Fibroblast of villous mesenchyme (primary cell): Measurements from ENCODE around the gene CEP295NL. TPM values are rescaled to one million over a fixed set of nuclear protein-coding genes. Genes with fewer than 3 reads are reported as not detected.

Experiments
- DNase-seq: peaks from one replicate; pipeline ENCODE4 v3.0.0-alpha.2; 2010; ENCODE audit warnings: low read depth
- H3K4me3 ChIP-seq: 2 replicates; pipeline ENCODE4 v1.5.1; 2011; ENCODE audit warnings: low read depth, mild to moderate bottlenecking, low read length
- total RNA-seq: library from RNA; depleted of rRNA; stranded (reverse); fragments of >200 nt; gene quantifications from 2 replicates; pipeline ENCODE4 v1.2.3, GENCODE V29; 2012
- TF ChIP-seq, protein P1 (sequence below): IDR thresholded peaks from 2 replicates; pipeline ENCODE4 v1.5.1; 2012; ENCODE audit warnings: low read depth, mild to moderate bottlenecking, low read length; ENCODE audit not compliant: insufficient read depth

CEP295NL gene
- total RNA-seq, 1 donor, result 5.6 TPM

GRCh38 chr17:78864117-78864516, 38.9 kb downstream of the CEP295NL start:
- DNase-seq, result no peak
- TF ChIP-seq, protein P1, sequence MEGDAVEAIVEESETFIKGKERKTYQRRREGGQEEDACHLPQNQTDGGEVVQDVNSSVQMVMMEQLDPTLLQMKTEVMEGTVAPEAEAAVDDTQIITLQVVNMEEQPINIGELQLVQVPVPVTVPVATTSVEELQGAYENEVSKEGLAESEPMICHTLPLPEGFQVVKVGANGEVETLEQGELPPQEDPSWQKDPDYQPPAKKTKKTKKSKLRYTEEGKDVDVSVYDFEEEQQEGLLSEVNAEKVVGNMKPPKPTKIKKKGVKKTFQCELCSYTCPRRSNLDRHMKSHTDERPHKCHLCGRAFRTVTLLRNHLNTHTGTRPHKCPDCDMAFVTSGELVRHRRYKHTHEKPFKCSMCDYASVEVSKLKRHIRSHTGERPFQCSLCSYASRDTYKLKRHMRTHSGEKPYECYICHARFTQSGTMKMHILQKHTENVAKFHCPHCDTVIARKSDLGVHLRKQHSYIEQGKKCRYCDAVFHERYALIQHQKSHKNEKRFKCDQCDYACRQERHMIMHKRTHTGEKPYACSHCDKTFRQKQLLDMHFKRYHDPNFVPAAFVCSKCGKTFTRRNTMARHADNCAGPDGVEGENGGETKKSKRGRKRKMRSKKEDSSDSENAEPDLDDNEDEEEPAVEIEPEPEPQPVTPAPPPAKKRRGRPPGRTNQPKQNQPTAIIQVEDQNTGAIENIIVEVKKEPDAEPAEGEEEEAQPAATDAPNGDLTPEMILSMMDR, result no peak
- no peak overlapping the region for H3K4me3 ChIP-seq

- DNase-seq, result peak; percentile 98
- H3K4me3 ChIP-seq, result peak overlapping the region; percentile 7
- TF ChIP-seq, protein P1, result no peak
Observed at GRCh38 chr17:78862073-78863023, 40.7 kb downstream of the CEP295NL start.

DNA sequence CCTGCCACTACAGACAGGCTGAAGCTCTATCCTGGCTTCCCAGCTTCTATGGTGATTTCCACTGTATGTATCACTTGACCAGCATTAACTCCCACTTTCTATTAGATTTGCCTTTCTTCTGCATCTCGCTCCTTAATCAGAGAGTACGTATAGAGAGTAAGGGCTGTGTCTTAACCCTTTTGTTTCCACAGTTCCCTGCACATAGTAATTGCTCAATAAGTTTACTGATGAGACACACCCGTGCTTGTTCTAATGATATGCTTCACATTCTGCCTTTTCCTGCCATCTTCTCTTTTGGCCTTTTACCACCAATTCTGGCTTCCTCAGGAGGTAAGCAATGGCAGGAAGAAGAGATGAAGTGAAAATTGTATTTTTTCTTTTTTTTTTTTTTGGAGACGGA, 41.8 kb downstream of the CEP295NL start:
- H3K4me3 ChIP-seq, result no peak overlapping the region
- DNase-seq, result no peak
- TF ChIP-seq, protein P1, result no peak

DNA sequence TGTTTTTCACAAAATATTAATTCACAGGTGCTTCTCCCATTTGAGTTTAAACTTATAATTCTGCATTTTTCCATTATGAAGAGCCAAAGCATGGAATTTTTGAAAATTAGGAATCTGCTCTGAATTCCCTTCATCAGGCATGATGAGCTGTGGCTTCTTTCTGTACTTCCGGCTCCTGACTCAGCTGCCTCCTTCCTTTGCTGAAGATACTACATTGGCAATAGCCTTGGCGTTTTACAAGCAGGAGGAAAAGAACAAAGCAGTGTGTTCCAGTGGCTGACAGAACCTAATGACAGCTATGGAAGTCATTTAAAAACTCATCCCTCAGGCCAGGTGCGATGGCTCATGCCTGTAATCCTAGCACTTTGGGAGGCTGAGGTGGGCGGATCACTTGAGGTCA, 44.0 kb downstream of the CEP295NL start:
- TF ChIP-seq, protein P1, result no peak
- no peak for DNase-seq
- no peak overlapping the region for H3K4me3 ChIP-seq

DNA sequence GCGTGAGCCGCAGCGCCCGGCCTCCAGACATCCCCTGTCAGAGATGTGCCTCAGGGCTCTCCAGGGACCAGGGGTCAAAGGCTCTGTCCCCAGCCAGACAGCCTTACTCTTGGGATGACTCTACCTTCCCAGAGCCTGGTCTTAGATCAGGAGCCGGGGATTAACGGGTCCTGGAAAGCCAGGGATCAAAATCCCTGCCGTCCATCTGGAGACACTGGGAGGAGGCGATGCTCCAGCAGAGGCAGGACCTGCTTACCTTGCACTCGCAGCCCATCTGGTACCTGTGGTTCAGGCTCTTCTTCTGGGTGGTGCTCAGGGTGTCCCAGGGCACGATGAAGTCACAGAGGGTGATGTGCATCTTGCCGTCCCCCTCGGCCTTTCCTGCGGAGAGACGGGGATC, 45.7 kb downstream of the CEP295NL start:
- TF ChIP-seq, protein P1, result no peak
- H3K4me3 ChIP-seq, result no peak overlapping the region
- DNase-seq, result no peak

GRCh38 chr17:78855561-78856165, 47.3 kb downstream of the CEP295NL start:
- no peak for DNase-seq
- TF ChIP-seq, protein P1, result no peak

More at GRCh38 chr17:78855561-78856165, 47.3 kb downstream of the CEP295NL start:
- H3K4me3 ChIP-seq, result no peak overlapping the region
